Measurements from ENCODE around the gene ZNF699.
A peak's percentile ranks its signal among the peaks of the same experiment; 100 is the strongest.
"Not testable (repeated sequence)": the region's sequence is repeated elsewhere in the genome, so short reads cannot be mapped to it uniquely, and the experiment has no call there.

The ZNF699 gene

GRCh38 chr19:9295411-9295849, 14.2 kb downstream of the ZNF699 start:
- H3K9ac ChIP-seq (ENCODE audit: low read depth in 1 of 2, low read length in 2 of 2), result no peak overlapping the region
- peak overlapping the region; percentile 27 to 34 for H3K4me3 ChIP-seq (ENCODE audit: low read depth in 1 of 2, low read length in 2 of 2)
- H3K4me1 ChIP-seq (ENCODE audit: control insufficient read depth in 1 of 2, insufficient read depth in 2 of 2, low read length in 2 of 2), result no peaks in the 10 kb centered on the region
- H3K27ac ChIP-seq (ENCODE audit: low read depth, low read length), result no peak overlapping the region
- H3K36me3 ChIP-seq (ENCODE audit: control insufficient read depth in 1 of 2, insufficient read depth in 2 of 2, low read length in 2 of 2), result peaks cover 45 to 51% of the 10 kb centered on the region in 2 donors
- no peaks in the 10 kb centered on the region for H3K27me3 ChIP-seq (ENCODE audit: control insufficient read depth in 1 of 2, insufficient read depth in 2 of 2, low read length in 2 of 2)
- peaks cover 51 to 81% of the 10 kb centered on the region in 2 donors for H3K9me3 ChIP-seq (ENCODE audit: control insufficient read depth in 1 of 2, low read length in 2 of 2)

DNA sequence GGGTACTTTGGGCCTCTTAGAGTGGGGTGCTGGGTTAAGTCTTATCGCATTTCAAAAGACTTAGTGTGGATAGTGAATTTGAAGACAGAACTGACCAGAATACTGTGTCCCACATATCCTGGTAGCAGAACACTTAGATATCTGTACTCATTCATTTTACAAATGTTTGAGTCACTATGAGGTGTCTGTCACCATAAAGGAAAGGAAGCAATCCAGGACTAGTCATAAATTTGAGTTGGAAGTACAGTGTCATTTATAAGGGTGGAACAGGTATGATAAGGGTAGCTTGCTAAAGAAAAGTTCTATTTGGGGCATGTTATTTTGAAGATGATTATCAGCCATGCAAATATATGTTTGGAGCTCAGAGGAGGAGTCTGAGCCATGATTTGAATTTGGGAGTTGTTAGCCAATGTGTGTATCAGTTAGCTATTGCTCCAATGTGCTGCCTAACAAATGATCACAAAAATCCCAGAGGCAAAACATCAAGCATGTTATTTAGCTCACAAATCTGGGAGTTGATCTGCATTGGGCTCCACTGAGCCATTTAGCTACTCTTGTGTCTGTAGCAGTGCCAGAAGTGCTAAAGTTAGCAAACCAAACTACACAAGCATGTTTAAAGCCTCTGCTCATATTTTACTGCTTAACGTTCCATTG, 20.3 kb downstream of the ZNF699 start:
- Histone ChIP-seq H3K36me3 (ENCODE audit: control insufficient read depth in 1 of 2, insufficient read depth in 2 of 2, low read length in 2 of 2) (peaks cover 5 to 10% of the 10 kb centered on the region in 2 donors), H3K27ac (ENCODE audit: low read depth, low read length) (no peak overlapping the region), H3K9ac (ENCODE audit: low read depth in 1 of 2, low read length in 2 of 2) (no peak overlapping the region), H3K4me3 (ENCODE audit: low read depth in 1 of 2, low read length in 2 of 2) (no peak overlapping the region), H3K4me1 (ENCODE audit: control insufficient read depth in 1 of 2, insufficient read depth in 2 of 2, low read length in 2 of 2) (no peaks in the 10 kb centered on the region), H3K27me3 (ENCODE audit: control insufficient read depth in 1 of 2, insufficient read depth in 2 of 2, low read length in 2 of 2) (no peaks in the 10 kb centered on the region), H3K9me3 (ENCODE audit: control insufficient read depth in 1 of 2, low read length in 2 of 2) (peaks cover 21 to 55% of the 10 kb centered on the region in 2 donors)

GRCh38 chr19:9283485-9283884, 26.2 kb downstream of the ZNF699 start:
- not testable (repeated sequence) for H3K4me1 ChIP-seq (ENCODE audit: control insufficient read depth in 1 of 2, insufficient read depth in 2 of 2, low read length in 2 of 2); H3K36me3 ChIP-seq (ENCODE audit: control insufficient read depth in 1 of 2, insufficient read depth in 2 of 2, low read length in 2 of 2); H3K4me3 ChIP-seq (ENCODE audit: low read depth in 1 of 2, low read length in 2 of 2); H3K27ac ChIP-seq (ENCODE audit: low read depth, low read length); H3K9ac ChIP-seq (ENCODE audit: low read depth in 1 of 2, low read length in 2 of 2); H3K27me3 ChIP-seq (ENCODE audit: control insufficient read depth in 1 of 2, insufficient read depth in 2 of 2, low read length in 2 of 2)
- H3K9me3 ChIP-seq (ENCODE audit: control insufficient read depth in 1 of 2, low read length in 2 of 2), result peaks cover 8 to 11% of the 10 kb centered on the region in 2 donors

DNA sequence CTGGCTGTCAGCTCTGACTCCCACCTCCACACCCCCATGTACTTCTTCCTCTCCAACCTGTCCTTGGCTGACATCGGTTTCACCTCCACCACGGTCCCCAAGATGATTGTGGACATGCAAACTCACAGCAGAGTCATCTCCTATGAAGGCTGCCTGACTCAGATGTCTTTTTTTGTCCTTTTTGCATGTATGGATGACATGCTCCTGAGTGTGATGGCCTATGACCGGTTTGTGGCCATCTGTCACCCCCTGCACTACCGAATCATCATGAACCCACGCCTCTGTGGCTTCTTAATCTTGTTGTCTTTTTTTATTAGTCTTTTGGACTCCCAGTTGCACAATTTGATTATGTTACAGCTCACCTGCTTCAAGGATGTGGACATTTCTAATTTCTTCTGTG, 58.4 kb downstream of the ZNF699 start:
- no peak overlapping the region for H3K9ac ChIP-seq (ENCODE audit: low read depth in 1 of 2, low read length in 2 of 2)
- no peaks in the 10 kb centered on the region for H3K4me1 ChIP-seq (ENCODE audit: control insufficient read depth in 1 of 2, insufficient read depth in 2 of 2, low read length in 2 of 2)
- H3K36me3 ChIP-seq (ENCODE audit: control insufficient read depth in 1 of 2, insufficient read depth in 2 of 2, low read length in 2 of 2), result no peaks in the 10 kb centered on the region
- no peak overlapping the region for H3K27ac ChIP-seq (ENCODE audit: low read depth, low read length)
- H3K4me3 ChIP-seq (ENCODE audit: low read depth in 1 of 2, low read length in 2 of 2), result no peak overlapping the region
- no peaks in the 10 kb centered on the region for H3K27me3 ChIP-seq (ENCODE audit: control insufficient read depth in 1 of 2, insufficient read depth in 2 of 2, low read length in 2 of 2)
- H3K9me3 ChIP-seq (ENCODE audit: control insufficient read depth in 1 of 2, low read length in 2 of 2), result no peaks in the 10 kb centered on the region

- H3K27ac ChIP-seq (ENCODE audit: low read depth, low read length), result no peak within 1 kb of the TSS
- H3K4me1 ChIP-seq (ENCODE audit: control insufficient read depth in 1 of 2, insufficient read depth in 2 of 2, low read length in 2 of 2), result no peaks in the 10 kb centered on the region
- no peak within 1 kb of the TSS for H3K9ac ChIP-seq (ENCODE audit: low read depth in 1 of 2, low read length in 2 of 2)
- no peaks in the 10 kb centered on the region for H3K36me3 ChIP-seq (ENCODE audit: control insufficient read depth in 1 of 2, insufficient read depth in 2 of 2, low read length in 2 of 2)
- no peaks in the 10 kb centered on the region for H3K27me3 ChIP-seq (ENCODE audit: control insufficient read depth in 1 of 2, insufficient read depth in 2 of 2, low read length in 2 of 2)
- no peak within 1 kb of the TSS for H3K4me3 ChIP-seq (ENCODE audit: low read depth in 1 of 2, low read length in 2 of 2)
- peaks cover 0 to 2% of the 10 kb centered on the region in 2 donors for H3K9me3 ChIP-seq (ENCODE audit: control insufficient read depth in 1 of 2, low read length in 2 of 2)
Measured at GRCh38 chr19:9250630-9251029, 59.0 kb downstream of the ZNF699 start, which contains the start of gene OR7E24. Gene OR7E24, plus strand, starts transcription at chr19:9250930. Its CDS starts 114 bp downstream, at chr19:9251044.
